ENCODE measurements around the gene PAQR9. TPM values are rescaled to one million over a fixed set of nuclear protein-coding genes. Genes with fewer than 3 reads are reported as not detected.
A peak's percentile ranks its signal among the peaks of the same experiment; 100 is the strongest.

PAQR9 gene
- total and polyA plus RNA-seq, 2 of the 13 experiments (the other 11 are each of a cell fraction or from before 2014, with no cell fraction given), result 3.7 to 10.3 TPM

DNA sequence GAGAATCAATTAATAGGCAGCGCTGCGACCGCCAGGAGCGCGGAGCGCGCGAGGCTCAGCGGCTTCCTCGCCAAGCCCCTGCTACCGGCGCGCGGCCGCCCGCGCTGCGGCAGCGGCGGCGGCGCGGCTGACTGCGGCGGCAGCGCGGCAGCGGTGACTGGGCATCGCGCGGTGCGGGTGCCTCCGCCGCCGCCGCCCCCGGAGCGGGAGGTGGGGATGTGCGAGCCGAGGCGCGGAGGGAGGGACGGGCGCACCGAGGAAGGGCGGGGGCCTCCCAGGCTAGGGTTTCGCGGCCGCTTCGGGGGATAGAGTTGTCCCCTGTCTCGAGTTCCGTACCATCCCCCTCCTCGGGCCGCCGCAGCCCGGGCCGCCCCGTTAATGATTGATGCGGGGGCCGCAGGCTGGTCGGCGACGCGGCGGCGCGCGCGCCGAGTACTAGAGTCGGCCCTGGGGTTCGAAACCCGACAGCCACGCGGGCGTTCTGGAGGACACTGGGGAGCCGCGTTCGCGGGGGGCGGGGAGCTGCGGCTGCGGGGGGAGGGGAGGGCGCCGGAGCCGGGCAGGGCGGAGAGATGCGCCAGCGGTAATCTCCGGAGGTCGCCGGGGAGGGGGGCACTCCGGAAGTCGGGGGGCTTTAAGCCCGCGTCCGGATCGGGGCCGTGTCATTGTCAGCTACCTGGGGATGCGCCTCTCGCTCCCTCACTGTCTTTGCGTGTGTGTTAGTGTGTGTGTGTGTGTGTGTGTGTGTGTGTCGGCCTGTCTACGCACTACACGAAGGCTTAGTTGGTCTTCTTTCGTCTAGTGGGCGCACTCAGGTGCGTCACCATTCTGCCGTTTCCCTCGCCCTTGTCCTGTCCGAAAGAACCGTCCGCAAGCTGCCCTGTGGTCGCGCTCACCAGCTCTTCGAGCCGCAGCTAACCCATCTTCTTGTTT, at the start of gene PAQR9 (continued):
- no peak for TF ChIP-seq HDAC6 (IDR thresholded peaks at IDR 0.05; ENCODE audit: low read depth, low read length)
- 0 out of 2 replicates have a peak, but pooled peaks have one; percentile 25 for TF ChIP-seq HNF4A (CRISPR knock-in tag; IDR thresholded peaks at IDR 0.05)
- peak; percentile 49; the same call in 1 of the 2 replicates for TF ChIP-seq RXRA (CRISPR knock-in tag; IDR thresholded peaks at IDR 0.05)
- TF ChIP-seq, protein P1, sequence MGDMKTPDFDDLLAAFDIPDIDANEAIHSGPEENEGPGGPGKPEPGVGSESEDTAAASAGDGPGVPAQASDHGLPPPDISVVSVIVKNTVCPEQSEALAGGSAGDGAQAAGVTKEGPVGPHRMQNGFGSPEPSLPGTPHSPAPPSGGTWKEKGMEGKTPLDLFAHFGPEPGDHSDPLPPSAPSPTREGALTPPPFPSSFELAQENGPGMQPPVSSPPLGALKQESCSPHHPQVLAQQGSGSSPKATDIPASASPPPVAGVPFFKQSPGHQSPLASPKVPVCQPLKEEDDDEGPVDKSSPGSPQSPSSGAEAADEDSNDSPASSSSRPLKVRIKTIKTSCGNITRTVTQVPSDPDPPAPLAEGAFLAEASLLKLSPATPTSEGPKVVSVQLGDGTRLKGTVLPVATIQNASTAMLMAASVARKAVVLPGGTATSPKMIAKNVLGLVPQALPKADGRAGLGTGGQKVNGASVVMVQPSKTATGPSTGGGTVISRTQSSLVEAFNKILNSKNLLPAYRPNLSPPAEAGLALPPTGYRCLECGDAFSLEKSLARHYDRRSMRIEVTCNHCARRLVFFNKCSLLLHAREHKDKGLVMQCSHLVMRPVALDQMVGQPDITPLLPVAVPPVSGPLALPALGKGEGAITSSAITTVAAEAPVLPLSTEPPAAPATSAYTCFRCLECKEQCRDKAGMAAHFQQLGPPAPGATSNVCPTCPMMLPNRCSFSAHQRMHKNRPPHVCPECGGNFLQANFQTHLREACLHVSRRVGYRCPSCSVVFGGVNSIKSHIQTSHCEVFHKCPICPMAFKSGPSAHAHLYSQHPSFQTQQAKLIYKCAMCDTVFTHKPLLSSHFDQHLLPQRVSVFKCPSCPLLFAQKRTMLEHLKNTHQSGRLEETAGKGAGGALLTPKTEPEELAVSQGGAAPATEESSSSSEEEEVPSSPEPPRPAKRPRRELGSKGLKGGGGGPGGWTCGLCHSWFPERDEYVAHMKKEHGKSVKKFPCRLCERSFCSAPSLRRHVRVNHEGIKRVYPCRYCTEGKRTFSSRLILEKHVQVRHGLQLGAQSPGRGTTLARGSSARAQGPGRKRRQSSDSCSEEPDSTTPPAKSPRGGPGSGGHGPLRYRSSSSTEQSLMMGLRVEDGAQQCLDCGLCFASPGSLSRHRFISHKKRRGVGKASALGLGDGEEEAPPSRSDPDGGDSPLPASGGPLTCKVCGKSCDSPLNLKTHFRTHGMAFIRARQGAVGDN (CRISPR knock-in tag; IDR thresholded peaks at IDR 0.05), result peak; percentile 66
- peak; percentile 76; the same call in 1 of the 2 replicates for TF ChIP-seq HES4 (CRISPR knock-in tag; IDR thresholded peaks at IDR 0.05; ENCODE audit: borderline replicate concordance)
- peak; percentile 87; the same call in 1 of the 2 replicates for TF ChIP-seq ZNF709 (CRISPR knock-in tag; IDR thresholded peaks at IDR 0.05)
- TF ChIP-seq, protein P2, sequence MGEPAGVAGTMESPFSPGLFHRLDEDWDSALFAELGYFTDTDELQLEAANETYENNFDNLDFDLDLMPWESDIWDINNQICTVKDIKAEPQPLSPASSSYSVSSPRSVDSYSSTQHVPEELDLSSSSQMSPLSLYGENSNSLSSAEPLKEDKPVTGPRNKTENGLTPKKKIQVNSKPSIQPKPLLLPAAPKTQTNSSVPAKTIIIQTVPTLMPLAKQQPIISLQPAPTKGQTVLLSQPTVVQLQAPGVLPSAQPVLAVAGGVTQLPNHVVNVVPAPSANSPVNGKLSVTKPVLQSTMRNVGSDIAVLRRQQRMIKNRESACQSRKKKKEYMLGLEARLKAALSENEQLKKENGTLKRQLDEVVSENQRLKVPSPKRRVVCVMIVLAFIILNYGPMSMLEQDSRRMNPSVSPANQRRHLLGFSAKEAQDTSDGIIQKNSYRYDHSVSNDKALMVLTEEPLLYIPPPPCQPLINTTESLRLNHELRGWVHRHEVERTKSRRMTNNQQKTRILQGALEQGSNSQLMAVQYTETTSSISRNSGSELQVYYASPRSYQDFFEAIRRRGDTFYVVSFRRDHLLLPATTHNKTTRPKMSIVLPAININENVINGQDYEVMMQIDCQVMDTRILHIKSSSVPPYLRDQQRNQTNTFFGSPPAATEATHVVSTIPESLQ (CRISPR knock-in tag; conservative IDR thresholded peaks at IDR 0.05), result no peak
- TF ChIP-seq, protein P3, sequence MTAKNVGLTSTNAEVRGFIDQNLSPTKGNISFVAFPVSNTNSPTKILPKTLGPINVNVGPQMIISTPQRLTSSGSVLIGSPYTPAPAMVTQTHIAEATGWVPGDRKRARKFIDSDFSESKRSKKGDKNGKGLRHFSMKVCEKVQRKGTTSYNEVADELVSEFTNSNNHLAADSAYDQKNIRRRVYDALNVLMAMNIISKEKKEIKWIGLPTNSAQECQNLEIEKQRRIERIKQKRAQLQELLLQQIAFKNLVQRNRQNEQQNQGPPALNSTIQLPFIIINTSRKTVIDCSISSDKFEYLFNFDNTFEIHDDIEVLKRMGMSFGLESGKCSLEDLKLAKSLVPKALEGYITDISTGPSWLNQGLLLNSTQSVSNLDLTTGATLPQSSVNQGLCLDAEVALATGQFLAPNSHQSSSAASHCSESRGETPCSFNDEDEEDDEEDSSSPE (CRISPR knock-in tag; IDR thresholded peaks at IDR 0.05), result peak; percentile 78
- TF ChIP-seq TARDBP (CRISPR knock-in tag; IDR thresholded peaks at IDR 0.05), result peak; percentile 67; the same call in 1 of the 2 replicates
- no peak for TF ChIP-seq POLR2A (IDR thresholded peaks at IDR 0.05; ENCODE audit: insufficient read depth in 1 of 2, low read depth in 2 of 2, low read length in 2 of 2)
- TF ChIP-seq HNRNPL (IDR thresholded peaks at IDR 0.05; ENCODE audit: low read depth, low read length), result no peak
- no peak for TF ChIP-seq CC2D1A (CRISPR knock-in tag; IDR thresholded peaks at IDR 0.05)
- TF ChIP-seq KLF12 (CRISPR knock-in tag; IDR thresholded peaks at IDR 0.05; ENCODE audit: borderline replicate concordance), result peak; percentile 55; the same call in 1 of the 2 replicates
- no peak for TF ChIP-seq SOX6 (IDR thresholded peaks at IDR 0.05)
- peak; percentile 59 for TF ChIP-seq SOX6 (CRISPR knock-in tag; IDR thresholded peaks at IDR 0.05)
- TF ChIP-seq, protein P4, sequence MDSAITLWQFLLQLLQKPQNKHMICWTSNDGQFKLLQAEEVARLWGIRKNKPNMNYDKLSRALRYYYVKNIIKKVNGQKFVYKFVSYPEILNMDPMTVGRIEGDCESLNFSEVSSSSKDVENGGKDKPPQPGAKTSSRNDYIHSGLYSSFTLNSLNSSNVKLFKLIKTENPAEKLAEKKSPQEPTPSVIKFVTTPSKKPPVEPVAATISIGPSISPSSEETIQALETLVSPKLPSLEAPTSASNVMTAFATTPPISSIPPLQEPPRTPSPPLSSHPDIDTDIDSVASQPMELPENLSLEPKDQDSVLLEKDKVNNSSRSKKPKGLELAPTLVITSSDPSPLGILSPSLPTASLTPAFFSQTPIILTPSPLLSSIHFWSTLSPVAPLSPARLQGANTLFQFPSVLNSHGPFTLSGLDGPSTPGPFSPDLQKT (CRISPR knock-in tag; IDR thresholded peaks at IDR 0.05; ENCODE audit: borderline replicate concordance), result no peak
- TF ChIP-seq MAFG (CRISPR knock-in tag; IDR thresholded peaks at IDR 0.05), result no peak
